DND-41 (cell line): ENCODE results near the gene SORL1-AS1.

Experiments
- CTCF ChIP-seq: IDR thresholded peaks from 2 replicates; pipeline ENCODE4 v1.5.1; 2012; ENCODE audit warnings: borderline replicate concordance, low read length, moderate library complexity, mild to moderate bottlenecking; ENCODE audit not compliant: poor library complexity, severe bottlenecking; ENCODE audit errors: extremely low read depth
- EZH2 ChIP-seq: IDR thresholded peaks from 3 replicates; pipeline ENCODE4 v1.6.1; 2012; ENCODE audit warnings: borderline replicate concordance, low read depth, mild to moderate bottlenecking, moderate library complexity, low read length, inconsistent platforms; ENCODE audit not compliant: severe bottlenecking

GRCh38 chr11:121437018-121437685 is 15.6 kb downstream of the SORL1-AS1 start:
- TF ChIP-seq CTCF: no peak
- no peak for TF ChIP-seq EZH2
